GM12874 (cell line): ENCODE results near the gene POLR3A.

Experiments
- TF ChIP-seq, protein P1 (sequence below): IDR thresholded peaks from 2 replicates; pipeline ENCODE4 v1.5.1; 2011; ENCODE audit warnings: low read depth, mild to moderate bottlenecking, control low read depth, low read length, moderate library complexity; ENCODE audit not compliant: insufficient read depth

POLR3A gene

GRCh38 chr10:77922055-77922454 is 107.3 kb downstream of the POLR3A start:
- TF ChIP-seq, protein P1, sequence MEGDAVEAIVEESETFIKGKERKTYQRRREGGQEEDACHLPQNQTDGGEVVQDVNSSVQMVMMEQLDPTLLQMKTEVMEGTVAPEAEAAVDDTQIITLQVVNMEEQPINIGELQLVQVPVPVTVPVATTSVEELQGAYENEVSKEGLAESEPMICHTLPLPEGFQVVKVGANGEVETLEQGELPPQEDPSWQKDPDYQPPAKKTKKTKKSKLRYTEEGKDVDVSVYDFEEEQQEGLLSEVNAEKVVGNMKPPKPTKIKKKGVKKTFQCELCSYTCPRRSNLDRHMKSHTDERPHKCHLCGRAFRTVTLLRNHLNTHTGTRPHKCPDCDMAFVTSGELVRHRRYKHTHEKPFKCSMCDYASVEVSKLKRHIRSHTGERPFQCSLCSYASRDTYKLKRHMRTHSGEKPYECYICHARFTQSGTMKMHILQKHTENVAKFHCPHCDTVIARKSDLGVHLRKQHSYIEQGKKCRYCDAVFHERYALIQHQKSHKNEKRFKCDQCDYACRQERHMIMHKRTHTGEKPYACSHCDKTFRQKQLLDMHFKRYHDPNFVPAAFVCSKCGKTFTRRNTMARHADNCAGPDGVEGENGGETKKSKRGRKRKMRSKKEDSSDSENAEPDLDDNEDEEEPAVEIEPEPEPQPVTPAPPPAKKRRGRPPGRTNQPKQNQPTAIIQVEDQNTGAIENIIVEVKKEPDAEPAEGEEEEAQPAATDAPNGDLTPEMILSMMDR: no peak

DNA sequence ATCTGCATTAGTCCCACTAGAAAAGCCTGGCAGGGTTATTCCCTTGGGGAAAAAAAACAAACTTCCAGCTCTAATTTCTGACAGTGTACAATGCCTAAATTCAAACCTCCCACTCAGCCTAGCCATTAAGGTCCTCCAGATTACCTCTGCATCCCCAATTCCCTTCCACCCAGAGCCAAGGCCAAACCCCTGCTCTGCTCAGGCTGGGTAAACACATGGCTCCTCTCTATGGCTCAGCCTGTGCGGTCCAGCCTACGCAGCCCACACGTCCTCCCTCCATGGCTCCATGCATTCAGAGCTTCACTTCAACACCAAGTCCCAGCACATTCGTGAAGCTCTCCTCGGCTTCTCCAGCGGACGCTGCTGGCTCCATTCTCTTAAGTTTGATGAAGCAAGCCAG is 107.9 kb downstream of the POLR3A start:
- TF ChIP-seq, protein P1: no peak

DNA sequence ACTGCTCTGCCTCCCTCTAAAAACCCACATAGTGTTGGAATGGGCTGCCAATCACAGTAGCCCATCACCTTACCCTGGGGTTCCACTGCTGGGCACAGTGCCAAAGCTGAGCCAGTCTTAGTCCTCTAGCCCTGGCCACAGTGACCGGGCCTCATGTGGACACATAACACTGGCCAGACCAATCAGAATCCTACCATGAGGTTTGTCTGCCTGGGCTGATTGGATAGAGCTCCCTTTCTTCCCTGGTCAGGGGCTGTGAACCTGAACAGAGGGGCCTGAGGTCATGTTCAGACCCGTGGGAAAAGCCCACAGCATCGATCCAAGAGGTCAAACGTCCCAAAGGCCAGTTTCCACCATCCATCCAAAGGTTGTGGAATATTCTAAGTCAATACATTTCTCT is 108.8 kb downstream of the POLR3A start:
- TF ChIP-seq, protein P1: no peak

DNA sequence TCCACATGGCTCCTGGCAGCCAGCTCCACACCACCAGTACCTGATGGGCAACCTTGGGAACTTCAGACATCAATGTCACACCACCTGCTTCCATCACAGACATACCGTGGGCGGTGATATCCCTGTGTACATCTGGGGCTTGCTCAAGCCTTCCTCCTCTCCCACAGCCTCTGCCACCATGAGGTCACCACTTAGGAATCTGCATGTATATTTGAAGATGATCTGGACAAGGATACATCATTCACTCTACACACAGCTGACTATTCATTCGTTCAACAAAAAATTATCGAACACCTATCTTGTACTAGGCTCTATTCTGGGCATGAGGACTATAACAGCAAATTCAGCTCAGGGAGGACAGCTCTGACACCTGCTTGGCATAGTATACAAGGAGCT is 109.6 kb downstream of the POLR3A start:
- TF ChIP-seq, protein P1: no peak
